A549 (cell line): ENCODE data around the gene EXT2. TPM values are rescaled to one million over a fixed set of nuclear protein-coding genes. Genes with fewer than 3 reads are reported as not detected.

Experiments used
- ATAC-seq, 2 experiments: fragments of 200-7000 bp in 1 of 2; fragments of >200 bp in 1 of 2; cut with Nextera tagmentation in 1 of 2; cut with Tn5 transposase in 1 of 2; 3 replicates each; pipeline versions ENCODE4 v1.8.0 to v1.9.1; 2018 to 2020; ENCODE audit warnings: mild to moderate bottlenecking in 1 of 2, moderate library complexity in 1 of 2
- CTCF ChIA-PET: fragments of 300-600 bp; sonication (Branson Sonifier 250); formaldehyde crosslinking; extraction: SDS; loops from one replicate; lab custom pipeline; 2021; ENCODE audit warnings: antibody characterized with exemption, inconsistent platforms; lab: Yijun Ruan, JAX
- POLR2A ChIA-PET: fragments of 350-600 bp; formaldehyde crosslinking; extraction: SDS; loops from one replicate; lab custom pipeline; 2021; ENCODE audit warnings: antibody characterized with exemption, inconsistent platforms; lab: Yijun Ruan, JAX
- DNase-seq, 2 experiments: peaks; one replicate each; pipeline versions ENCODE4 v3.0.0 to v3.0.0-alpha.2; 2011 to 2016; ENCODE audit warnings: low read depth in 1 of 2, low spot score in 1 of 2
- FAIRE-seq: peaks from 2 replicates; lab custom pipeline; 2011; peaks lifted over from hg19 to GRCh38; lab: Jason Lieb, UNC
- H3K27ac ChIP-seq, 2 experiments: fragments of >200 bp; sonication (Bioruptor Twin); formaldehyde crosslinking; 3 replicates each; pipeline ENCODE4 v1.5.1; 2016 to 2017
- H3K4me1 ChIP-seq: fragments of >200 bp; sonication (Bioruptor Twin); formaldehyde crosslinking; 3 replicates; pipeline ENCODE4 v1.6.1; 2016
- H3K4me2 ChIP-seq: fragments of >200 bp; sonication (Bioruptor Twin); formaldehyde crosslinking; 3 replicates; pipeline ENCODE4 v1.6.1; 2016
- H3K4me3 ChIP-seq: fragments of >200 bp; sonication (Bioruptor Twin); formaldehyde crosslinking; 3 replicates; pipeline ENCODE4 v1.5.1; 2016
- H3K9me3 ChIP-seq: fragments of >200 bp; sonication (Bioruptor Twin); formaldehyde crosslinking; 3 replicates; pipeline ENCODE4 v1.6.1; 2016
- CBX8 ChIP-seq: fragments of 200-600 bp; sonication (generic); IDR thresholded peaks from 2 replicates; pipeline ENCODE4 v1.6.1; 2016
- FOXS1 ChIP-seq: fragments of 250-450 bp; sonication (Bioruptor Pico); IDR thresholded peaks from 2 replicates; pipeline ENCODE4 v1.5.0; 2020; ENCODE audit warnings: mild to moderate bottlenecking, moderate library complexity
- GATA3 ChIP-seq: IDR thresholded peaks from 2 replicates; pipeline ENCODE4 v1.6.1; 2012; ENCODE audit warnings: borderline replicate concordance
- HOXB13 ChIP-seq: fragments of 250-450 bp; sonication (Bioruptor Pico); IDR thresholded peaks from 2 replicates; pipeline ENCODE4 v1.5.0; 2020; ENCODE audit warnings: low read depth, mild to moderate bottlenecking, moderate library complexity
- HOXB5 ChIP-seq: fragments of 250-450 bp; sonication (Bioruptor Pico); IDR thresholded peaks from 2 replicates; pipeline ENCODE4 v1.5.0; 2020; ENCODE audit warnings: mild to moderate bottlenecking, moderate library complexity
- KDM5A ChIP-seq: fragments of 200-600 bp; sonication (generic); IDR thresholded peaks from 2 replicates; pipeline ENCODE4 v1.6.1; 2016; ENCODE audit warnings: antibody characterized with exemption, mild to moderate bottlenecking
- NPAS2 ChIP-seq: fragments of 250-450 bp; sonication (Bioruptor Pico); IDR thresholded peaks from 2 replicates; pipeline ENCODE4 v1.8.0; 2022; ENCODE audit warnings: mild to moderate bottlenecking, moderate library complexity, borderline replicate concordance
- NR3C1 ChIP-seq: fragments of >200 bp; sonication (Bioruptor Twin); formaldehyde crosslinking; IDR thresholded peaks from 3 replicates; pipeline ENCODE4 v1.6.1; 2017
- PHF8 ChIP-seq: fragments of 200-600 bp; sonication (generic); IDR thresholded peaks from 2 replicates; pipeline ENCODE4 v1.6.1; 2016; ENCODE audit warnings: low read depth, mild to moderate bottlenecking, antibody characterized with exemption, moderate library complexity, borderline replicate concordance
- RAD21 ChIP-seq, 2 experiments: fragments of >200 bp in 1 of 2; sonication (Bioruptor Twin) in 1 of 2; formaldehyde crosslinking in 1 of 2; IDR thresholded peaks in 1 of 2; conservative IDR thresholded peaks in 1 of 2; 2 replicates in 1 of 2; 3 replicates in 1 of 2; pipeline ENCODE4 v1.6.1; 2012 to 2018; ENCODE audit warnings: inconsistent platforms in 1 of 2
- SMC3 ChIP-seq: fragments of >200 bp; sonication (Bioruptor Twin); formaldehyde crosslinking; IDR thresholded peaks from 3 replicates; pipeline ENCODE4 v1.6.1; 2018; ENCODE audit warnings: inconsistent platforms
- SREBF2 ChIP-seq: fragments of 450-650 bp; IDR thresholded peaks from 2 replicates; pipeline ENCODE4 v1.6.1; 2014; ENCODE audit warnings: mild to moderate bottlenecking, moderate library complexity
- ZC3H11A ChIP-seq: fragments of 450-650 bp; IDR thresholded peaks from 2 replicates; pipeline ENCODE4 v1.6.1; 2014; ENCODE audit warnings: antibody characterized with exemption, mild to moderate bottlenecking
- ZNF302 ChIP-seq: fragments of 250-450 bp; sonication (Bioruptor Pico); IDR thresholded peaks from 2 replicates; pipeline ENCODE4 v1.9.0; 2021; ENCODE audit warnings: inconsistent platforms, mild to moderate bottlenecking, moderate library complexity
- ZSCAN20 ChIP-seq: fragments of 250-450 bp; sonication (Bioruptor Pico); IDR thresholded peaks from 2 replicates; pipeline ENCODE4 v1.8.0; 2022; ENCODE audit warnings: mild to moderate bottlenecking, moderate library complexity
- WGBS: methylation state at CpG from one replicate; pipeline ENCODE4 v1.1.6; 2017; ENCODE audit errors: missing lambda C conversion rate; 5-methylcytosine and 5-hydroxymethylcytosine counted together
- polyA plus RNA-seq, 4 experiments: library from polyadenylated mRNA; depleted of rRNA in 3 of 4; stranded (reverse); fragments of >200 nt; fragmentation: RNase III in 1 of 4; extraction: RNeasy Plus Mini Kit Qiagen cat#74134 plus additional on column Dnase treatment in 1 of 4; gene quantifications; 2 replicates in 3 of 4; 3 replicates in 1 of 4; pipeline ENCODE4 v1.2.3, GENCODE V29; 2011 to 2017
- TF ChIP-seq, protein P1 (sequence below): fragments of 450-650 bp; IDR thresholded peaks from 2 replicates; pipeline ENCODE4 v1.6.1; 2014; ENCODE audit warnings: antibody characterized with exemption
- TF ChIP-seq, protein P2 (sequence below): fragments of >200 bp; sonication (Bioruptor Twin); formaldehyde crosslinking; IDR thresholded peaks from 3 replicates; pipeline ENCODE4 v1.5.1; 2016
- TF ChIP-seq, protein P3 (sequence below): fragments of >200 bp; sonication (Bioruptor Twin); formaldehyde crosslinking; IDR thresholded peaks from 3 replicates; pipeline ENCODE4 v1.6.1; 2016
- TF ChIP-seq, protein P4 (sequence below): IDR thresholded peaks from 2 replicates; pipeline ENCODE4 v1.6.1; 2012

Gene EXT2
- polyA plus RNA-seq, 2 of the 4 experiments (the other 2 are of a cell fraction) = 56.5 to 77.3 TPM

DNA sequence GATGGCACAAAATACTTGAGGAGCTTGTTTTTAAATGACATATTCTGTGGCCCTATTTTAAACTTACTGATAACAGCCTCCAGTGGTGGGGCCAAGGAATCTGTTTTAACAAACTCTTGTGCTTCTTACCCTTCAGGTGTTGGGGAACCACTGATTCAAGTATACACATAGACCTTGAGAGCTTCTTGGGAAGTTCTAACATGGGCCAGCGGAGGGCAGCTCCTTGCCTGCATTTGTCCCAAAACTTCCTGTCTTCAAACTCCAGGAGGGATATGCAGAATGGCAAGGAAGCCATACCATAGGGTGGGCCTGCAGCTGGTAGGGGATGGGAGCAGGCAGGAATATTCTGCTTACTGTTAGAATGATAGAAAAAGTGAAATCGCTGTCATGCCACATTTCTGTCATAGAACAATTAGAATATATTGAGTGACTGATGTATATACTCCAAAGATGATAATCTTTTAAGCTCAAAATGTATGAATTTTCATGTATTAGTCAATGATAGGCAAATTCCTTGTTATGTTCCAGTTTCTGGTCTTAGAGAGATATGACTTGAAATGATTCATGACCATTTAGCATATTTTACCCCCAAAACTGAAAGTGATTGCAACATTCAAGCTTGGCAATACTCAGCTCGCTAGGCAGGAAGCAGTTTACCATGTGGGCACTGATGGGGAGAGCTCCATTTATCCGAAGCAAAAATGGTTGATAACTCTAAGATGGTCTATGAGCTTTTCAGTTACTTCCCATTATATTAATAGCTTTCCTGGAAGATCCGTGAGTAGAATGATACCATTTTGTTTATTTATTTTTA lies 9.2 kb downstream of the EXT2 start:
- H3K4me2 ChIP-seq = no peak overlapping the region
- no peak overlapping the region for H3K27ac ChIP-seq
- 90% methylated on average over 5 of the region's 5 CpGs for WGBS
- peak; percentile 6 to 37 for DNase-seq
- ATAC-seq = peak; percentile 60 to 68; a peak in 4 of 6 replicates
- FAIRE-seq = no peak
- POLR2A ChIA-PET = interaction anchor here (0.8 kb wide), 1 partner anchor 10 kb away, joined by 3 read pairs; the partner anchor contains the start of gene EXT2
- no peak overlapping the region for H3K4me3 ChIP-seq
- no peaks in the 10 kb centered on the region for H3K9me3 ChIP-seq
- CTCF ChIA-PET = interaction anchor here (0.8 to 9.8 kb wide), 12 partner anchors 9 to 452 kb away, joined by 3 to 79 read pairs (median 4); partner anchors contain the start of gene EXT2
- TF ChIP-seq, protein P1, sequence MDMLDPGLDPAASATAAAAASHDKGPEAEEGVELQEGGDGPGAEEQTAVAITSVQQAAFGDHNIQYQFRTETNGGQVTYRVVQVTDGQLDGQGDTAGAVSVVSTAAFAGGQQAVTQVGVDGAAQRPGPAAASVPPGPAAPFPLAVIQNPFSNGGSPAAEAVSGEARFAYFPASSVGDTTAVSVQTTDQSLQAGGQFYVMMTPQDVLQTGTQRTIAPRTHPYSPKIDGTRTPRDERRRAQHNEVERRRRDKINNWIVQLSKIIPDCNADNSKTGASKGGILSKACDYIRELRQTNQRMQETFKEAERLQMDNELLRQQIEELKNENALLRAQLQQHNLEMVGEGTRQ = no peak
- no peak for TF ChIP-seq HOXB5
- TF ChIP-seq SREBF2 = no peak
- TF ChIP-seq ZSCAN20 (CRISPR knock-in tag) = no peak
- no peak for TF ChIP-seq GATA3
- TF ChIP-seq CBX8 = no peak
- TF ChIP-seq RAD21 (conservative IDR thresholded peaks at IDR 0.05 in 1 of 2, IDR thresholded peaks at IDR 0.05 in 1 of 2) = no peak
- TF ChIP-seq, protein P2, sequence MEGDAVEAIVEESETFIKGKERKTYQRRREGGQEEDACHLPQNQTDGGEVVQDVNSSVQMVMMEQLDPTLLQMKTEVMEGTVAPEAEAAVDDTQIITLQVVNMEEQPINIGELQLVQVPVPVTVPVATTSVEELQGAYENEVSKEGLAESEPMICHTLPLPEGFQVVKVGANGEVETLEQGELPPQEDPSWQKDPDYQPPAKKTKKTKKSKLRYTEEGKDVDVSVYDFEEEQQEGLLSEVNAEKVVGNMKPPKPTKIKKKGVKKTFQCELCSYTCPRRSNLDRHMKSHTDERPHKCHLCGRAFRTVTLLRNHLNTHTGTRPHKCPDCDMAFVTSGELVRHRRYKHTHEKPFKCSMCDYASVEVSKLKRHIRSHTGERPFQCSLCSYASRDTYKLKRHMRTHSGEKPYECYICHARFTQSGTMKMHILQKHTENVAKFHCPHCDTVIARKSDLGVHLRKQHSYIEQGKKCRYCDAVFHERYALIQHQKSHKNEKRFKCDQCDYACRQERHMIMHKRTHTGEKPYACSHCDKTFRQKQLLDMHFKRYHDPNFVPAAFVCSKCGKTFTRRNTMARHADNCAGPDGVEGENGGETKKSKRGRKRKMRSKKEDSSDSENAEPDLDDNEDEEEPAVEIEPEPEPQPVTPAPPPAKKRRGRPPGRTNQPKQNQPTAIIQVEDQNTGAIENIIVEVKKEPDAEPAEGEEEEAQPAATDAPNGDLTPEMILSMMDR = no peak
- no peak for TF ChIP-seq PHF8
- no peak for TF ChIP-seq HOXB13 (CRISPR knock-in tag)
- no peak for TF ChIP-seq KDM5A
- TF ChIP-seq, protein P3, sequence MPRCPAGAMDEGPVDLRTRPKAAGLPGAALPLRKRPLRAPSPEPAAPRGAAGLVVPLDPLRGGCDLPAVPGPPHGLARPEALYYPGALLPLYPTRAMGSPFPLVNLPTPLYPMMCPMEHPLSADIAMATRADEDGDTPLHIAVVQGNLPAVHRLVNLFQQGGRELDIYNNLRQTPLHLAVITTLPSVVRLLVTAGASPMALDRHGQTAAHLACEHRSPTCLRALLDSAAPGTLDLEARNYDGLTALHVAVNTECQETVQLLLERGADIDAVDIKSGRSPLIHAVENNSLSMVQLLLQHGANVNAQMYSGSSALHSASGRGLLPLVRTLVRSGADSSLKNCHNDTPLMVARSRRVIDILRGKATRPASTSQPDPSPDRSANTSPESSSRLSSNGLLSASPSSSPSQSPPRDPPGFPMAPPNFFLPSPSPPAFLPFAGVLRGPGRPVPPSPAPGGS = no peak
- TF ChIP-seq, all 56 proteins: peak for 0
- no peaks in the 10 kb centered on the region for H3K4me1 ChIP-seq

DNA sequence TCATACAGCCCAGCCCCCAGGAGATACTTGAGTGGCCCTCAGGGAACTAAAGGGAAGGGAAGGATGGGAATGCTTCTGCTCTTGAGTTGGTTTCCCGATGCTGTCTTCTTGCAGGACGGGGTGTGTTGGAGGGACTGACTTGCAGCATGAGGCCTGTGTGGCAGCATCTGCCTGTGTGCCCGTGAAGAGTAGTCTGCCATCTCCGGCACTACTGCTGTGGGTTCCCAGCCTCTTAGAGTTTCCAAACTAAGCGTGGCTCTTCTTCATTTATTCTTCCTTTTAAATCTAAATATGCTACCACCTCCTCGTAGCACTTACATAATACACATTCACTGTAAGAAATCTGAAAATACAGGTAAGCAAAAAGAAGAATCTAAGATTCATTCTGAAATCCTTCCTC lies 12.8 kb downstream of the EXT2 start:
- ChIA-PET CTCF (interaction anchor here (1.5 to 9.8 kb wide), 2 partner anchors 15 to 250 kb away, joined by 3 to 79 read pairs; partner anchors contain the start of gene EXT2), POLR2A (no interaction called here)
- WGBS = 81% methylated on average over 6 of the region's 6 CpGs
- DNase-seq (no peak), FAIRE-seq (no peak), ATAC-seq (no peak)
- TF ChIP-seq FOXS1 (no peak), NPAS2 (CRISPR knock-in tag) (no peak), ZNF302 (no peak), ZC3H11A (no peak)
- TF ChIP-seq, protein P4, sequence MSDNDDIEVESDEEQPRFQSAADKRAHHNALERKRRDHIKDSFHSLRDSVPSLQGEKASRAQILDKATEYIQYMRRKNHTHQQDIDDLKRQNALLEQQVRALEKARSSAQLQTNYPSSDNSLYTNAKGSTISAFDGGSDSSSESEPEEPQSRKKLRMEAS = no peak
- no peak overlapping the region for H3K4me3 ChIP-seq
- H3K9me3 ChIP-seq = no peaks in the 10 kb centered on the region
- no peak overlapping the region for H3K27ac ChIP-seq
- no peaks in the 10 kb centered on the region for H3K4me1 ChIP-seq
- no peak overlapping the region for H3K4me2 ChIP-seq

DNA sequence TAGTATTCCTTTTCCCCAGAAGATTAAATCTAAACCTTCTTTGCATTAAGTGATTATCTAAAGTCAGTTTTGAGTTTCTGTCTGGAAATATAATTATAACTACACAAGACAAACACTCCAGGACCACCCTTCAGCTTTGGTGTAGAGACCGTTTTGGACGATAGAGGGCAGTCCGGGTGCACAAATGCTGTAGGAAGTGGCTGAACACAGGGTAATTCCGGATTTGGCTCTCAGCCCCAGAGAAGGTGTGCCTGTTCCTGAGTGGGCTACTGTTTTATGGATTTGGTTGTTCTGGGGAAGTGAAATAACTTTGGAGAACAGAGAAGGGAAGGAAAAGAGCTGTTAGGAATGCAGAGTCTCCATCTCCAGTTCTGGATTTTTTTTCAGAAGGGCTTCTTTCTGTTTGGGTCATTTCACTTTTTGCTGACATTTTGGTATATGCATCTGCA lies 14.8 kb downstream of the EXT2 start:
- no peak overlapping the region for H3K4me3 ChIP-seq
- no peak overlapping the region for H3K4me2 ChIP-seq
- ATAC-seq (peak; percentile 93 to 96), FAIRE-seq (peak; percentile 72), DNase-seq (peak; percentile 49 to 72)
- CTCF ChIA-PET = interaction anchor here (0.6 to 9.8 kb wide), 21 partner anchors 9 to 665 kb away, joined by 3 to 79 read pairs (median 4); partner anchors contain the start of gene EXT2
- WGBS = 2% methylated on average over 4 of the region's 4 CpGs
- no peak for TF ChIP-seq KDM5A
- TF ChIP-seq SMC3 = peak; percentile 57
- TF ChIP-seq RAD21 (conservative IDR thresholded peaks at IDR 0.05 in 1 of 2, IDR thresholded peaks at IDR 0.05 in 1 of 2) = peak; percentile 76 to 79
- no peak for TF ChIP-seq NR3C1
- TF ChIP-seq, protein P2 = peak; percentile 81
- no peaks in the 10 kb centered on the region for H3K4me1 ChIP-seq
- H3K9me3 ChIP-seq = no peaks in the 10 kb centered on the region
- POLR2A ChIA-PET = interaction anchor here (0.5 kb wide), 1 partner anchor 200 kb away, joined by 4 read pairs; no protein-coding TSS in a partner anchor
- H3K27ac ChIP-seq = no peak overlapping the region
